HL-60 (cell line): ENCODE measurements around the gene TDRD1.

Source experiments
- DNase-seq, 2 experiments: peaks; one replicate each; pipeline ENCODE4 v3.0.0-alpha.2; 2010 to 2020; ENCODE audit warnings: low read depth in 1 of 2, low spot score in 1 of 2
- H3K27ac ChIP-seq: fragments of 250-450 bp; sonication (Bioruptor Pico); replicated peaks from 2 replicates; pipeline ENCODE4 v1.5.1; 2020; ENCODE audit warnings: mild to moderate bottlenecking, moderate library complexity
- H3K27me3 ChIP-seq: fragments of 250-450 bp; sonication (Bioruptor Pico); 2 replicates; pipeline ENCODE4 v1.5.1; 2021; ENCODE audit warnings: mild to moderate bottlenecking, moderate library complexity; ENCODE audit not compliant: insufficient read depth, poor library complexity, severe bottlenecking
- H3K4me3 ChIP-seq: replicated peaks from 2 replicates; pipeline ENCODE4 v1.5.1; 2011; ENCODE audit warnings: mild to moderate bottlenecking, control low read depth, low read length; ENCODE audit not compliant: insufficient read depth
- GABPA ChIP-seq: IDR thresholded peaks from 2 replicates; pipeline ENCODE4 v1.6.1; 2012; ENCODE audit warnings: low read depth
- POLR2AphosphoS5 ChIP-seq: IDR thresholded peaks from 2 replicates; pipeline ENCODE4 v1.6.1; 2012; ENCODE audit warnings: low read depth
- SPI1 ChIP-seq: IDR thresholded peaks from 2 replicates; pipeline ENCODE4 v1.6.1; 2012; ENCODE audit warnings: low read depth, mild to moderate bottlenecking, borderline replicate concordance
- long read RNA-seq: library from polyadenylated mRNA; unstranded; transcript quantifications from one replicate; pipeline ENCODE4 v2.0.0, GENCODE V29; 2020
- TF ChIP-seq, protein P1 (sequence below): IDR thresholded peaks from 2 replicates; pipeline ENCODE4 v1.6.1; 2012; ENCODE audit warnings: low read depth; ENCODE audit not compliant: insufficient replicate concordance
- TF ChIP-seq, protein P2 (sequence below): IDR thresholded peaks from one replicate; pipeline ENCODE4 v1.5.1; 2011; ENCODE audit warnings: low read length, control low read depth, inconsistent platforms; ENCODE audit not compliant: insufficient read depth

Gene TDRD1, protein sequence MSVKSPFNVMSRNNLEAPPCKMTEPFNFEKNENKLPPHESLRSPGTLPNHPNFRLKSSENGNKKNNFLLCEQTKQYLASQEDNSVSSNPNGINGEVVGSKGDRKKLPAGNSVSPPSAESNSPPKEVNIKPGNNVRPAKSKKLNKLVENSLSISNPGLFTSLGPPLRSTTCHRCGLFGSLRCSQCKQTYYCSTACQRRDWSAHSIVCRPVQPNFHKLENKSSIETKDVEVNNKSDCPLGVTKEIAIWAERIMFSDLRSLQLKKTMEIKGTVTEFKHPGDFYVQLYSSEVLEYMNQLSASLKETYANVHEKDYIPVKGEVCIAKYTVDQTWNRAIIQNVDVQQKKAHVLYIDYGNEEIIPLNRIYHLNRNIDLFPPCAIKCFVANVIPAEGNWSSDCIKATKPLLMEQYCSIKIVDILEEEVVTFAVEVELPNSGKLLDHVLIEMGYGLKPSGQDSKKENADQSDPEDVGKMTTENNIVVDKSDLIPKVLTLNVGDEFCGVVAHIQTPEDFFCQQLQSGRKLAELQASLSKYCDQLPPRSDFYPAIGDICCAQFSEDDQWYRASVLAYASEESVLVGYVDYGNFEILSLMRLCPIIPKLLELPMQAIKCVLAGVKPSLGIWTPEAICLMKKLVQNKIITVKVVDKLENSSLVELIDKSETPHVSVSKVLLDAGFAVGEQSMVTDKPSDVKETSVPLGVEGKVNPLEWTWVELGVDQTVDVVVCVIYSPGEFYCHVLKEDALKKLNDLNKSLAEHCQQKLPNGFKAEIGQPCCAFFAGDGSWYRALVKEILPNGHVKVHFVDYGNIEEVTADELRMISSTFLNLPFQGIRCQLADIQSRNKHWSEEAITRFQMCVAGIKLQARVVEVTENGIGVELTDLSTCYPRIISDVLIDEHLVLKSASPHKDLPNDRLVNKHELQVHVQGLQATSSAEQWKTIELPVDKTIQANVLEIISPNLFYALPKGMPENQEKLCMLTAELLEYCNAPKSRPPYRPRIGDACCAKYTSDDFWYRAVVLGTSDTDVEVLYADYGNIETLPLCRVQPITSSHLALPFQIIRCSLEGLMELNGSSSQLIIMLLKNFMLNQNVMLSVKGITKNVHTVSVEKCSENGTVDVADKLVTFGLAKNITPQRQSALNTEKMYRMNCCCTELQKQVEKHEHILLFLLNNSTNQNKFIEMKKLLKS
- long read RNA-seq = 0 reads

DNA sequence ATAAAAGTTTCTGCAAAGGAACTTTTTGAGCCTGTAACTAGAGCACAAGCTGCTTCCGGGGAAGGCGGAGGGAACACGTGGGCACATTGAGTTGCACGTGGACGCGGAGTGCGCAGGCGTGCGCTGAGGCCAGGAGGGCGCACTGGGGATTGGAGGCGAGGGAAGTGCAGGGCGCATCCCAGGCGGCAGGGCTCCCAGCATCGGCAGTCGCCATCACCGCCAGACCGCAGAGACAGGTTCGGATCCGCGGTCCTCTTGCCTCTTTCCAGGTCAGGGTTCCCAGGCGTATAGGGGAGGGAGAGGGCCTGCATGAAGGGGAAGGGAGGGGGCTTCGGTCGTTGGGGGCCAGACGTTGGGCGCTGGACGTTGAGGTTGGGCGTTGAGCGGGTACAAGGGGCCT, at the start of gene TDRD1:
Gene TDRD1, plus strand, starts transcription at position 206 of the 400 bp plus-strand sequence. CDS start 8,479 bp downstream, outside the sequence.
- H3K27me3 ChIP-seq = no peaks in the 10 kb centered on the region
- no peak within 1 kb of the TSS for H3K27ac ChIP-seq
- H3K4me3 ChIP-seq = no peak within 1 kb of the TSS
- TF ChIP-seq, protein P1, sequence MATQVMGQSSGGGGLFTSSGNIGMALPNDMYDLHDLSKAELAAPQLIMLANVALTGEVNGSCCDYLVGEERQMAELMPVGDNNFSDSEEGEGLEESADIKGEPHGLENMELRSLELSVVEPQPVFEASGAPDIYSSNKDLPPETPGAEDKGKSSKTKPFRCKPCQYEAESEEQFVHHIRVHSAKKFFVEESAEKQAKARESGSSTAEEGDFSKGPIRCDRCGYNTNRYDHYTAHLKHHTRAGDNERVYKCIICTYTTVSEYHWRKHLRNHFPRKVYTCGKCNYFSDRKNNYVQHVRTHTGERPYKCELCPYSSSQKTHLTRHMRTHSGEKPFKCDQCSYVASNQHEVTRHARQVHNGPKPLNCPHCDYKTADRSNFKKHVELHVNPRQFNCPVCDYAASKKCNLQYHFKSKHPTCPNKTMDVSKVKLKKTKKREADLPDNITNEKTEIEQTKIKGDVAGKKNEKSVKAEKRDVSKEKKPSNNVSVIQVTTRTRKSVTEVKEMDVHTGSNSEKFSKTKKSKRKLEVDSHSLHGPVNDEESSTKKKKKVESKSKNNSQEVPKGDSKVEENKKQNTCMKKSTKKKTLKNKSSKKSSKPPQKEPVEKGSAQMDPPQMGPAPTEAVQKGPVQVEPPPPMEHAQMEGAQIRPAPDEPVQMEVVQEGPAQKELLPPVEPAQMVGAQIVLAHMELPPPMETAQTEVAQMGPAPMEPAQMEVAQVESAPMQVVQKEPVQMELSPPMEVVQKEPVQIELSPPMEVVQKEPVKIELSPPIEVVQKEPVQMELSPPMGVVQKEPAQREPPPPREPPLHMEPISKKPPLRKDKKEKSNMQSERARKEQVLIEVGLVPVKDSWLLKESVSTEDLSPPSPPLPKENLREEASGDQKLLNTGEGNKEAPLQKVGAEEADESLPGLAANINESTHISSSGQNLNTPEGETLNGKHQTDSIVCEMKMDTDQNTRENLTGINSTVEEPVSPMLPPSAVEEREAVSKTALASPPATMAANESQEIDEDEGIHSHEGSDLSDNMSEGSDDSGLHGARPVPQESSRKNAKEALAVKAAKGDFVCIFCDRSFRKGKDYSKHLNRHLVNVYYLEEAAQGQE = no peak
- TF ChIP-seq, protein P2, sequence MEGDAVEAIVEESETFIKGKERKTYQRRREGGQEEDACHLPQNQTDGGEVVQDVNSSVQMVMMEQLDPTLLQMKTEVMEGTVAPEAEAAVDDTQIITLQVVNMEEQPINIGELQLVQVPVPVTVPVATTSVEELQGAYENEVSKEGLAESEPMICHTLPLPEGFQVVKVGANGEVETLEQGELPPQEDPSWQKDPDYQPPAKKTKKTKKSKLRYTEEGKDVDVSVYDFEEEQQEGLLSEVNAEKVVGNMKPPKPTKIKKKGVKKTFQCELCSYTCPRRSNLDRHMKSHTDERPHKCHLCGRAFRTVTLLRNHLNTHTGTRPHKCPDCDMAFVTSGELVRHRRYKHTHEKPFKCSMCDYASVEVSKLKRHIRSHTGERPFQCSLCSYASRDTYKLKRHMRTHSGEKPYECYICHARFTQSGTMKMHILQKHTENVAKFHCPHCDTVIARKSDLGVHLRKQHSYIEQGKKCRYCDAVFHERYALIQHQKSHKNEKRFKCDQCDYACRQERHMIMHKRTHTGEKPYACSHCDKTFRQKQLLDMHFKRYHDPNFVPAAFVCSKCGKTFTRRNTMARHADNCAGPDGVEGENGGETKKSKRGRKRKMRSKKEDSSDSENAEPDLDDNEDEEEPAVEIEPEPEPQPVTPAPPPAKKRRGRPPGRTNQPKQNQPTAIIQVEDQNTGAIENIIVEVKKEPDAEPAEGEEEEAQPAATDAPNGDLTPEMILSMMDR = no peak
- TF ChIP-seq GABPA = no peak
- TF ChIP-seq SPI1 = no peak
- no peak for TF ChIP-seq POLR2AphosphoS5
- DNase-seq = no peak

DNA sequence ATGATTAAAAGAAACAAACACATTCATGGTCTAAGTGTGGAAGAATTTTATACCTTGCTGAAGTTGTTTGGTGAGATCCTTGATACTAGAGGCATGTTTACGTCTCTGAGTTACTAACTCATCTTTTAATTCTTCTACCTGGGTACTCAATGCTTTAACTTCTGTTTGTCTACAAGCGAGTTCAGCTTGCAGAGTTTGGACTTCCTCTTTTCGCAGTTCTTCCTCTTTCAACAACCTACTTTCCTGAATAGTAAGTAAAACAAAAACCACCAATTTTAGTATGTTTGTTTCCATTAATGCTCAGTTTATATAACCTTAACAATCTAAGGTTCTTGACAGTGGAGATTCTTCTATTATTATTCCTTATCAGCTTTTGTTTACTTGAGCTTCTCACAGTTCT, 48.1 kb upstream of the TDRD1 start:
- no peak overlapping the region for H3K4me3 ChIP-seq
- peak in 1 of 2 experiments; percentile 50 for DNase-seq
- H3K27ac ChIP-seq = peak overlapping the region; percentile 20; the same call in 1 of the 2 replicates
- TF ChIP-seq, protein P1 = no peak
- TF ChIP-seq SPI1 = peak; percentile 99
- no peaks in the 10 kb centered on the region for H3K27me3 ChIP-seq

DNA sequence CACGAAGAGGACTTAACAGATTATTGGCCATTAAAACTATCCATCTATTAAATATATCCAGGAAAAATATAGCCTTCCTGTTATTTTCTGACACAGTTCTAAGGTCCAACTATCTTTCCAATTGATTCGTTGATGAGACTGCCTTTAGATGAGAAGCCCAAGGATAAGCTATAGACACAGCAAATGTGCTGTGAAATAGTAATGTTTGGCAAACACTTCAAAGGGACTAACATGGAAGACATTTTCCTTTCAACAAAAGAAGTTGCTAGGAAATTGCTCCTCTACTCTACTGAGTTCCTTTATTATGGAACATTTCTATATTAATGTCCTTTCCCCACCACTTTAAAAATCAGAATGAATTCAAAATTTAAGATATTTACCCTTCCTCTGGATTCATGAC, 43.7 kb upstream of the TDRD1 start:
- TF ChIP-seq POLR2AphosphoS5 (no peak), SPI1 (no peak), GABPA (no peak)
- TF ChIP-seq, protein P1 = no peak
- TF ChIP-seq, protein P2 = no peak
- H3K27me3 ChIP-seq = no peaks in the 10 kb centered on the region
- no peak overlapping the region for H3K27ac ChIP-seq
- H3K4me3 ChIP-seq = no peak overlapping the region
- no peak for DNase-seq
